ENCODE data around the gene PID1.

Gene PID1

DNA sequence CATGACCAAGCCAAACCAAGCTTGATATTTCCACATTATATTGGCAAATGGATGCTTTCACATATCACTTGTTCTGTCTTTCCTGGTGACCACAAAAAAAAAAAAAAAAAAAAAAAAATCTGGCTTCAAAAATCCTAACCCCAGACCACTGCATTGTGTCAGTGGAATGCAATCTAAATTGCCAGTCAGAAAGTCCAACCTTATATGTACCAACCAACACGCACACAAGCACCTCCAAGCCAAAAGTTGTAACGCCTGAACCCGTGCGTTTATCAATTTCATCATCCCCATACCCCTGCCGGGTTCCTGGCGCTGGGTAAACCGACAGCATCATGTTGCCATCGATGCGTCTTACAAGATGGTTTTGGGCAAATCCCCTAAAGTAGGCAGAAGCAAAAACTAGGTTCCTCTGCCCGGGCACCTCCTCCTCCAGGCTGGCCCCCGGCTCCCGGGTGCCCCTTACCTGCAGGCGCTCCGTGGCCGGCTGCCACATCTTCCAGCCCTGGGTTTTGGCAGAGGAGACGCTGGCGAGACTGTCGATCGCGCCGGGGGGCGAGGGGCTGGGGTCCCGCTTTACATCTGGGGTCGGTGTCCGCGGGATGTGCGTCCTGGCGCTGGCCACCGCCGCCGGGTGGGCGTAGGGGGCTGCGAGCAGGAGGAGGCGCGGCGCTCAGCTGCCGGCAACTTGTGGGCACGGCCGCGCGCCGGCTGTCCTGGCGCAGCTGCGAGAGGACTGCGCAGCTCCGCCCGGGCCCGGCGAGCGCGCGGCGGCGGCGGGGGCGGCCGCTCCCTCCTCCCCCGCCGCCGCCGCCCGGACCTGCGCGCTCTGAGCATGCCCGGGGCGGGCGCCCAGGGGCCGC, at the start of gene PID1:
PID1 (minus strand) TSS at position 737 of the 860 bp plus-strand sequence; CDS start at position 493, 244 bp downstream.
- DNase-seq, result peak in 15 of 56 donors; percentile 12 to 65 (median 41)

DNA sequence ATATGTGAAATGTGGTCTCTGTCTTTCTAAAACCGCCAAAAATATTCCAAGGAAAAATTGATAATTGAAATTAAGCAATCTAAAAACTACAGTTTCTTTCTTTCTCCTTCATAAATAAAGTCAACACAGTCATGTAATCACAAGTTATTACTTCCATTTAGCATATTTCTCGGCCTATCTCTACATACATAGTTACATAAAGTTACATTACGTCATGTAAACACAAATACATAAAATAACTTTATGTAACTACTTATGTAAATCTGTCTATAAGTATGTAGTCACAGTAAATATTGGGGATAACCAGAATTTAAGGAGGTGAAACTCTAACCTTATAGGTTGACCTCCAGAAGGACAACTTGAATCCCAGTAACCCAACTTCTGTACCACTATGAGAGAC, 48.5 kb upstream of the PID1 start:
- no peak for DNase-seq

GRCh38 chr2:229314117-229314516, 43.0 kb upstream of the PID1 start:
- no peak for DNase-seq

DNA sequence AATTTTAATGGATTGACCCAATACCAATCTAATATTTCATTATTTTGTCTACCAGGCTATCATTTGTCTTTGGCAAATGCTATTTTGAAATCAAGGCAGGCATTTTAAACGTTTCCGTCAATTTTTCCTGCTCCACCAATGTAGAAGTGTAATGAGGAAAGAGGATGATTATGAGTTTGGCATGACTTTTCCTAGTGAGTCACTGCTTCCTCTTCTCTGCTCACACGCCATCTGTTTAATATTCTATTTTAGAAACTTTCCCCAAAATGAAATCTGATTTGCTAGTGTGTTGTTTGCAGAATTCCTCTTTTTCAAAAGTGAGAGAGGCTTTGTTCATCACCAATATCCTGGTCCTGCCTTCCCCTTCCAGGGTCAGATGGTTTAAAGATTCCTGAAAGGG, 42.5 kb upstream of the PID1 start:
- no peak for DNase-seq

DNA sequence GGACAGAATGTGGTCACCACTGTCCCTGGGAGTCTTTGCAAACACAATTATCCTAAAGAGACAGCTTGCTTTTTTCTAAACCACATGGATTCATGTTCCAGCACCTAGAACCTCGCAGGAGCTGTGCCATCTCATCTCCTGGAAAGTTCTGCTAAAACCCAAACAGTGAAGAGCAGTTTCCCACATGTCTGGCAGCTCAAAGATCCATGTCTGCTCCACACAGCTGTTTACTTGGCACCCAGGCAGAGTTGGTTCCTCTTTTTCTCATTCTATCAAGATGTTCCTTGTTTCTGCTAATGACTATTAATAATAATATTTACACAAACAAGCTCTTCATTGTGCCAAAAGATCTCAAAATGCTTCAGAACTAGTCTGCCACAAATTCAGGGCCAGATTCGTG, 30.1 kb upstream of the PID1 start:
- no peak for DNase-seq

GRCh38 chr2:229300790-229301189, 29.7 kb upstream of the PID1 start:
- DNase-seq, result no peak

- DNase-seq, result no peak
Measured at GRCh38 chr2:229300371-229300770, 29.3 kb upstream of the PID1 start.

- DNase-seq, result no peak
Measured at GRCh38 chr2:229297247-229297646, 26.2 kb upstream of the PID1 start.

DNA sequence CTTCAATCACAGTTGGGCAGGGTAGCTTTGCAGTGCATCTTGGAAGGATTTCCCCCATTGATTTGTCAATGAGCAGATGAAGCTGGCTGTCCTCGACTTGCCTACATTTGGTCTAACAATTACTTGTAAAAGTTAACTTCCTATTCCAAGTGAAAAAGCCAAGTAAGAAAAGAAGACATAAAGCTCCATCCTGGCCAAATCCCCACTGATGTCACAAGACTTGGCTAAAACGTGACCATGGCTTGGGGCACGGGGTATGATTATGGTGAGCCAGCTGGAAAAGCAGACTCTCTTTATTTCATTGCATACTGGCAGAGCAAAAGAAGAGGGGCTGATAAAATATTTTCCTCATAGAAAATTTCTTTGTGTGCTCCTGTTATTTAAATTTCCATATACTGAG, 25.4 kb upstream of the PID1 start:
- no peak for DNase-seq

DNA sequence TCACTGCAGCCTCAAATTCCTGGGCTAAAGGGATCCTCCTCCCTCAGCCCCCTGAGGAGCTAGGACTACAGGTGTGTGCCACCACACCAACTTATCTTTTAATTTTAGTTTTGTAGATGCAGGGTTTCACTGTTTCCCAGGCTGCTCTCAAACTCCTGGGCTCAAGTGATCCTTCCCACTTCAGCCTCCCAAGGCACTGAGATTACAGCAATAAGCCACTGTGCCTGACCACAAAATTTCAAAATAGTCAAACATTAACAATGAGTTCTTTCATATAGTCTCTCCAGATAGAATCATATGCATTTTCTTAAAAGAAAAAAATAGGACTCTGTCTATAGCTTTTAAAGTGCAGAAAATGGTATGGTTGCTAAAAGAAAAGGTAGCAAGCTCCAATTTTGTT, 24.9 kb upstream of the PID1 start:
- DNase-seq, result no peak

- DNase-seq, result no peak
Measured at GRCh38 chr2:229287823-229288222, 16.7 kb upstream of the PID1 start.

- no peak for DNase-seq
Measured at GRCh38 chr2:229282758-229283546, 11.9 kb upstream of the PID1 start.

- no peak for DNase-seq
Measured at GRCh38 chr2:229279516-229279915, 8.4 kb upstream of the PID1 start.

GRCh38 chr2:229275506-229275905, 4.4 kb upstream of the PID1 start:
- DNase-seq, result no peak

- DNase-seq, result peak in 41 of 56 donors; percentile 8 to 76 (median 36)
Measured at GRCh38 chr2:229273723-229274338, 2.7 kb upstream of the PID1 start.

- no peak for DNase-seq
Measured at GRCh38 chr2:229273006-229273722, 2.1 kb upstream of the PID1 start.

DNA sequence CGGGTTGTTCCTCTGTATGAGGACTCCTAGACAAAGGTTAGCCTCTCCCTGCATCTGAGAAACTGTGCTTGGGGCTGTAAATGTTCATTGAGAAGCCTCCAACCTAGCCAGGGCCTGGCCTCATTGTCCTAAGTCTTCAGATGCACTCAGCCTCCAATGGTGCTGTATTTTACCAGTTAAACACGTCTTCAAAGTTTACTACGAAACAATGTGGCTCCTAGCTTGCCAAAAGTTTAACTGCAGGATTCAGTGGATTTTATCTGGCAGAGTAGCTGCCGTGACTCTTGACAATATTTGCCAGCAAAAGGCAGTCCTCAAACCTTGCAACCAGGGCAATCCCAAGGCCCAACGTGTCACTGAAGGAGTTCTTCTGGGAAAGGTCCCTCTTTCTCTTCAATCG, 1.1 kb downstream of the PID1 start:
- DNase-seq, result peak in 4 of 56 donors; percentile 25 to 47 (median 32)

GRCh38 chr2:229269146-229269545, 1.9 kb downstream of the PID1 start:
- peak in 1 of 56 donors; percentile 13 for DNase-seq

DNA sequence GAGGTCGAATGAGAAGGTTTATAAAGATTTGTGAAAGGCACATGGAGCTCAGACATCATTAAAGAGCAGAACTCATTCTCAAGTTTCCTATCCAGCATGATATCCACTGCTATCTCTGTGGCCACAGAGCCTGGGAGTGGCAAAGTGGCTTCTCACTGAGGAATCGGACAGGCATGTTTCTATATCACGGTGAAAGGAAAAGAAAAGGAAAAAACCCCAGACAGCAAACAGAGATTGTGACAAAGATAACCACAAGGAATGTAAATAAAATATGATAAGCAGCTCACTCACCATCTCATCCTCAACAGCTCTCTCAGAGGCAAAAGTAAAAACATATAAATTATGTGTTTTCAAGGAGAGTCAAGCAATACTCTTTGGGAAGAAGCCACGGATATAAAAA, 2.5 kb downstream of the PID1 start:
- DNase-seq, result no peak

DNA sequence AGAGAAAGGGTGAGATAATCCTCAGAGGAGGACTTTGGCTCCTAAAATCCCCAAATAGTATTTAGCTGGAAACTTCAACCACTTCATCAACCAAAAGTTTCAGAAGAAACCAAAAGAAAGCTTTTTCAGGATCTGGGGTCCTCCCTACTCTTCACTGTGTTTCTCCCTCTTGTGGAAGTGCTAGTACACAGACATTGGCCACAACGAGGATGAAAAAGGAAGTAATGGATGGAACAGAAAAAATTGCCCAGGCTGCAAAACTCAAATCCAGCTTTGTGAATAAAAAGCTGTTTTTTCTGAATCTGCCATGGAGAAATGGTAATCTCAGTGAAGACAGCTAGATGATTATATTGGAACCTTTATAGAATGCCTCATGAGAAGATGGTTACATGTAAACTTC, 4.0 kb downstream of the PID1 start:
- DNase-seq, result no peak

GRCh38 chr2:229265727-229266126, 5.4 kb downstream of the PID1 start:
- no peak for DNase-seq
